ENCODE data around the gene TRAPPC3.

TRAPPC3 gene

DNA sequence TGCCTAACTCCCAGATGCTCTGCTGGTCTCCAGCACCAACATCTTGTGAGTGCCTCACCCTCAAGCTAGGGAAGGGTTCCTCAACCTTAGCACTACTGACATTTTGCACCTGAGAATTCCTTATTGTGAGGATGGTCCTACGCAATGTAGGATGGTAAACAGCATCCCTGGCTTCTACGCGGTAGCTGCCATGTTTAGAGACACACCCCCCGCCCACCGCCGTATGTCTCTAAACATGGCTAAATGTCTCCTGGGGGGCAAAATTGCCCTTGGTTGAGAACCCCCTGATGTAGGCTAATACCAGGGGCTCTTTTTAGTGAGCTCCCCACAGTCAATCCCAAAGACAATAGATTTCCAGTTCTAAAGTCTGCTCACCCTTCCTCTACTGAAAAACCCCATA is 4.2 kb upstream of the TRAPPC3 start:
- no peaks in the 10 kb centered on the region for H3K9me3 ChIP-seq (ENCODE audit: control insufficient read depth, low read length)
- H3K79me2 ChIP-seq = no peaks in the 10 kb centered on the region
- no peak overlapping the region for H3K27ac ChIP-seq
- no peak overlapping the region for H3K4me3 ChIP-seq (ENCODE audit: low read depth, low read length)
- no peak overlapping the region for H3K9ac ChIP-seq
- H3K4me1 ChIP-seq = peaks cover 23% of the 10 kb centered on the region
- TF ChIP-seq, protein P1, sequence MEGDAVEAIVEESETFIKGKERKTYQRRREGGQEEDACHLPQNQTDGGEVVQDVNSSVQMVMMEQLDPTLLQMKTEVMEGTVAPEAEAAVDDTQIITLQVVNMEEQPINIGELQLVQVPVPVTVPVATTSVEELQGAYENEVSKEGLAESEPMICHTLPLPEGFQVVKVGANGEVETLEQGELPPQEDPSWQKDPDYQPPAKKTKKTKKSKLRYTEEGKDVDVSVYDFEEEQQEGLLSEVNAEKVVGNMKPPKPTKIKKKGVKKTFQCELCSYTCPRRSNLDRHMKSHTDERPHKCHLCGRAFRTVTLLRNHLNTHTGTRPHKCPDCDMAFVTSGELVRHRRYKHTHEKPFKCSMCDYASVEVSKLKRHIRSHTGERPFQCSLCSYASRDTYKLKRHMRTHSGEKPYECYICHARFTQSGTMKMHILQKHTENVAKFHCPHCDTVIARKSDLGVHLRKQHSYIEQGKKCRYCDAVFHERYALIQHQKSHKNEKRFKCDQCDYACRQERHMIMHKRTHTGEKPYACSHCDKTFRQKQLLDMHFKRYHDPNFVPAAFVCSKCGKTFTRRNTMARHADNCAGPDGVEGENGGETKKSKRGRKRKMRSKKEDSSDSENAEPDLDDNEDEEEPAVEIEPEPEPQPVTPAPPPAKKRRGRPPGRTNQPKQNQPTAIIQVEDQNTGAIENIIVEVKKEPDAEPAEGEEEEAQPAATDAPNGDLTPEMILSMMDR (IDR thresholded peaks at IDR 0.05) = no peak
- H3K36me3 ChIP-seq (ENCODE audit: control insufficient read depth, insufficient read depth, low read length) = no peaks in the 10 kb centered on the region
- no peak overlapping the region for H2AFZ ChIP-seq
- no peak overlapping the region for H3K4me2 ChIP-seq (ENCODE audit: low read length)
- H3K27me3 ChIP-seq (ENCODE audit: control insufficient read depth, insufficient read depth, low read length) = no peaks in the 10 kb centered on the region

- H3K4me2 ChIP-seq (ENCODE audit: low read length) = no peak overlapping the region
- H3K36me3 ChIP-seq (ENCODE audit: control insufficient read depth, insufficient read depth, low read length) = no peaks in the 10 kb centered on the region
- H3K79me2 ChIP-seq = no peaks in the 10 kb centered on the region
- no peaks in the 10 kb centered on the region for H3K9me3 ChIP-seq (ENCODE audit: control insufficient read depth, low read length)
- TF ChIP-seq, protein P1 (IDR thresholded peaks at IDR 0.05) = no peak
- H3K27me3 ChIP-seq (ENCODE audit: control insufficient read depth, insufficient read depth, low read length) = no peaks in the 10 kb centered on the region
- no peak overlapping the region for H3K4me3 ChIP-seq (ENCODE audit: low read depth, low read length)
- H3K27ac ChIP-seq = peak overlapping the region; percentile 95
- H2AFZ ChIP-seq = peak overlapping the region; percentile 86
- no peak overlapping the region for H3K9ac ChIP-seq
- peaks cover 23% of the 10 kb centered on the region for H3K4me1 ChIP-seq
Measured at GRCh38 chr1:36151845-36152203, 2.5 kb upstream of the TRAPPC3 start.

- Histone ChIP-seq H3K27me3 (ENCODE audit: control insufficient read depth, insufficient read depth, low read length) (no peaks in the 10 kb centered on the region), H3K4me3 (ENCODE audit: low read depth, low read length) (no peak overlapping the region), H3K27ac (peak overlapping the region; percentile 95), H3K4me1 (peaks cover 23% of the 10 kb centered on the region), H3K79me2 (no peaks in the 10 kb centered on the region), H3K9ac (no peak overlapping the region), H3K9me3 (ENCODE audit: control insufficient read depth, low read length) (no peaks in the 10 kb centered on the region), H3K4me2 (ENCODE audit: low read length) (peak overlapping the region; percentile 25), H2AFZ (peak overlapping the region; percentile 86), H3K36me3 (ENCODE audit: control insufficient read depth, insufficient read depth, low read length) (no peaks in the 10 kb centered on the region)
- TF ChIP-seq, protein P1 (IDR thresholded peaks at IDR 0.05) = no peak
Measured at GRCh38 chr1:36151134-36151844, 2.0 kb upstream of the TRAPPC3 start.

- Histone ChIP-seq H3K36me3 (ENCODE audit: control insufficient read depth, insufficient read depth, low read length) (no peaks in the 10 kb centered on the region), H3K9ac (no peak overlapping the region), H2AFZ (peak overlapping the region; percentile 86), H3K4me2 (ENCODE audit: low read length) (peak overlapping the region; percentile 55), H3K27me3 (ENCODE audit: control insufficient read depth, insufficient read depth, low read length) (no peaks in the 10 kb centered on the region), H3K4me1 (peaks cover 23% of the 10 kb centered on the region), H3K79me2 (no peaks in the 10 kb centered on the region), H3K9me3 (ENCODE audit: control insufficient read depth, low read length) (no peaks in the 10 kb centered on the region), H3K4me3 (ENCODE audit: low read depth, low read length) (peak overlapping the region; percentile 84), H3K27ac (peak overlapping the region; percentile 95)
- TF ChIP-seq, protein P1 (IDR thresholded peaks at IDR 0.05) = no peak
Measured at GRCh38 chr1:36150296-36151133, 1.2 kb upstream of the TRAPPC3 start.
